GM12878 (cell line): ENCODE results near the gene FGF12. TPM values are rescaled to one million over a fixed set of nuclear protein-coding genes. Genes with fewer than 3 reads are reported as not detected.

Experiments
- ATAC-seq: fragments of 200-7000 bp; cut with Tn5 transposase; 3 replicates; pipeline ENCODE4 v1.9.1; 2020; ENCODE audit warnings: mild to moderate bottlenecking, moderate library complexity
- BruUV-seq: library from RNA; stranded (reverse); fragments of 400-500 nt; replicated peaks from 2 replicates; lab custom pipeline; 2021; lab: Mats Ljungman, UMichigan
- CTCF ChIA-PET: fragments of 300-600 bp; sonication (Branson Sonifier 250); formaldehyde crosslinking; extraction: SDS; loops from one replicate; lab custom pipeline; 2021; ENCODE audit warnings: inconsistent platforms; lab: Yijun Ruan, JAX
- POLR2A ChIA-PET: fragments of 350-600 bp; formaldehyde crosslinking; extraction: SDS; loops from one replicate; lab custom pipeline; 2021; ENCODE audit warnings: inconsistent platforms; lab: Charles Lee
- RAD21 ChIA-PET: fragments of 300-600 bp; sonication (Branson Sonifier 250); formaldehyde crosslinking; loops from one replicate; lab custom pipeline; 2023; ENCODE audit warnings: antibody characterized with exemption; ENCODE audit not compliant: unreplicated experiment; lab: Charles Lee
- SMC1A ChIA-PET: fragments of 300-600 bp; sonication (Branson Sonifier 250); formaldehyde crosslinking; loops from one replicate; lab custom pipeline; 2023; ENCODE audit not compliant: unreplicated experiment, uncharacterized antibody; lab: Charles Lee
- DNase-seq: peaks from one replicate; pipeline ENCODE4 v3.0.0-alpha.2; 2011; ENCODE audit warnings: low read depth, low spot score
- FAIRE-seq: peaks from 3 replicates; lab custom pipeline; 2011; peaks lifted over from hg19 to GRCh38; lab: Jason Lieb, UNC
- H2AFZ ChIP-seq: 2 replicates; pipeline ENCODE4 v1.6.0; 2011; ENCODE audit warnings: low read depth, low read length, control low read depth; ENCODE audit not compliant: control insufficient read depth
- H3K27ac ChIP-seq: 2 replicates; pipeline ENCODE4 v1.5.1; 2011; ENCODE audit warnings: control low read depth; ENCODE audit not compliant: control insufficient read depth, insufficient read depth
- H3K27me3 ChIP-seq, 2 experiments: replicated peaks in 1 of 2; 2 replicates each; pipeline versions ENCODE4 v1.6.0 to v1.6.1; 2011; ENCODE audit warnings: low read length in 1 of 2; ENCODE audit not compliant: control insufficient read depth in 2 of 2, insufficient read depth in 2 of 2
- H3K36me3 ChIP-seq, 2 experiments: 2 replicates each; pipeline ENCODE4 v1.5.1; 2011; ENCODE audit warnings: low read length in 1 of 2; ENCODE audit not compliant: control insufficient read depth in 2 of 2, insufficient read depth in 2 of 2
- H3K4me1 ChIP-seq: 2 replicates; pipeline ENCODE4 v1.6.1; 2011; ENCODE audit warnings: mild to moderate bottlenecking, low read length, moderate library complexity, mixed read lengths; ENCODE audit not compliant: control insufficient read depth, insufficient read depth
- H3K4me2 ChIP-seq: 2 replicates; pipeline ENCODE4 v1.6.0; 2011; ENCODE audit warnings: control low read depth; ENCODE audit not compliant: control insufficient read depth, insufficient read depth
- H3K4me3 ChIP-seq: fragments of 200-600 bp; sonication (generic); 2 replicates; pipeline ENCODE4 v1.5.1; 2016
- H3K79me2 ChIP-seq: 2 replicates; pipeline ENCODE4 v1.6.0; 2011; ENCODE audit warnings: low read length; ENCODE audit not compliant: control insufficient read depth, insufficient read depth
- H3K9ac ChIP-seq: 2 replicates; pipeline ENCODE4 v1.8.0; 2011; ENCODE audit warnings: low read length, control low read depth, mixed read lengths; ENCODE audit not compliant: control insufficient read depth, insufficient read depth
- H3K9me3 ChIP-seq: replicated peaks from 3 replicates; pipeline ENCODE4 v1.5.1; 2011; ENCODE audit warnings: mild to moderate bottlenecking, low read length; ENCODE audit not compliant: control insufficient read depth, insufficient read depth
- H4K20me1 ChIP-seq: 2 replicates; pipeline ENCODE4 v1.6.0; 2011; ENCODE audit not compliant: control insufficient read depth, insufficient read depth
- ATF7 ChIP-seq: fragments of 450-650 bp; IDR thresholded peaks from 2 replicates; pipeline ENCODE4 v1.6.1; 2016; ENCODE audit warnings: low read depth, mild to moderate bottlenecking
- CBX5 ChIP-seq: sonication (generic); IDR thresholded peaks from 2 replicates; pipeline ENCODE4 v1.6.1; 2016; ENCODE audit warnings: low read depth, moderate library complexity, mild to moderate bottlenecking, inconsistent platforms
- CHD4 ChIP-seq: fragments of 200-600 bp; sonication (generic); IDR thresholded peaks from 2 replicates; pipeline ENCODE4 v1.6.1; 2016; ENCODE audit warnings: mild to moderate bottlenecking
- HDAC2 ChIP-seq: fragments of 200-600 bp; sonication (generic); IDR thresholded peaks from 2 replicates; pipeline ENCODE4 v1.6.1; 2017
- IKZF2 ChIP-seq, 2 experiments: fragments of 450-650 bp; IDR thresholded peaks; 2 replicates each; pipeline ENCODE4 v1.6.1; 2017; ENCODE audit warnings: mild to moderate bottlenecking in 2 of 2, moderate library complexity in 2 of 2
- PML ChIP-seq: IDR thresholded peaks from 2 replicates; pipeline ENCODE4 v1.6.1; 2012; ENCODE audit warnings: low read length, inconsistent platforms
- WGBS: methylation state at CpG from one replicate; pipeline ENCODE4 v1.1.6; 2016; ENCODE audit warnings: low lambda C conversion rate; ENCODE audit not compliant: insufficient replicate concordance, insufficient coverage; ENCODE audit errors: missing lambda C conversion rate; 5-methylcytosine and 5-hydroxymethylcytosine counted together
- in situ Hi-C: fragments of 300-500 bp; cut with MboI; formaldehyde crosslinking; loops from 9 replicates; pipeline ENCODE4 v1.14.3; 2018; ENCODE audit warnings: mixed read lengths
- intact Hi-C: fragments of 100-400 bp; cut with micrococcal nuclease; formaldehyde crosslinking; loops from one replicate; pipeline ENCODE4 v1.14.2; 2022; ENCODE audit not compliant: unreplicated experiment
- polyA plus RNA-seq, 11 experiments: library from polyadenylated mRNA; depleted of rRNA in 4 of 11; unstranded in 6 of 11; stranded (reverse) in 5 of 11; fragments of >200 nt; fragmentation: Nextera tagmentation in 4 of 11; fragmentation: Illumina TruSeq in 1 of 11; extraction: Ambion mirVana in 4 of 11; extraction: Trizol in 1 of 11; gene quantifications; 1 replicate in 1 of 11; 2 replicates in 10 of 11; pipeline versions ENCODE4 v1.2.1 to v1.2.3, GENCODE V29; 2011 to 2016; ENCODE audit warnings: inconsistent platforms in 2 of 11, missing spikeins in 2 of 11, low read depth in 1 of 11
- total RNA-seq, 4 experiments: library from RNA; depleted of rRNA in 3 of 4; stranded (reverse); fragments of >200 nt in 3 of 4; fragmentation: Illumina TruSeq in 1 of 4; extraction: Trizol in 1 of 4; gene quantifications; 2 replicates each; pipeline versions ENCODE4 v1.2.1 to v1.2.3, GENCODE V29; 2013 to 2021
- TF ChIP-seq, protein P1 (sequence below): IDR thresholded peaks from 2 replicates; pipeline ENCODE4 v1.6.1; 2012; ENCODE audit warnings: low read depth, low read length, improper control_type of control experiment
- TF ChIP-seq, protein P2 (sequence below): IDR thresholded peaks from 2 replicates; pipeline ENCODE4 v1.6.1; 2012; ENCODE audit warnings: low read depth, low read length, improper control_type of control experiment

FGF12 gene
- total and polyA plus RNA-seq, 10 of the 15 experiments (the other 5 are each of a cell fraction or from before 2014, with no cell fraction given): 0.03 to 0.43 (median 0.13) TPM; not detected in 7

DNA sequence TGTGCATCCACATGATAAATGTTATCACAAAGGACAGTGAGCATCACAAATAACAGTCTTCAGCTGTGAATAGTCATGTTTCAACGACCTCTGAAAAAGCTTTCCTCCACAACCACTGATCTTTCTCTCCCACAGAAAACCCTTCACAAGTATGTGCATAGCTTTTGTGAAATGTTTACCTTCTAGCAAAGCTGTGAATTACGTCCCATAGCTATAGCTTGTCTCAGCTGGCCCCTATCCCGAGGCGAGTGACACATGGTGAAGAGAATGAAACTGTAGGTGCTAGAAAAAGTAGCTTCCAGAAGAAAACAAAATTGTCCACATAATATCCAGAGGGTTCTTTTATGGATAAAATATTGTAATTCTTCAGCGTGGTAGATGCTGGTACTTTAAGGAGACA lies 182.0 kb downstream of the FGF12 start:
- no peak for FAIRE-seq
- ChIA-PET CTCF (interaction anchor here (1.4 kb wide), 1 partner anchor 10 kb away, joined by 4 read pairs; no protein-coding TSS in a partner anchor), POLR2A (no interaction called here), RAD21 (no interaction called here), SMC1A (no interaction called here)
- intact Hi-C loops (no loop called here), in situ Hi-C loops (no loop called here)
- BruUV-seq: no TSS peak
- no peaks in the 10 kb centered on the region for H3K27me3 ChIP-seq
- no peak overlapping the region for H2AFZ ChIP-seq
- no peaks in the 10 kb centered on the region for H4K20me1 ChIP-seq
- no peaks in the 10 kb centered on the region for H3K9me3 ChIP-seq
- no peak for DNase-seq
- ATAC-seq: no peak
- no peak for TF ChIP-seq CHD4
- TF ChIP-seq ATF7: no peak
- TF ChIP-seq, protein P1, sequence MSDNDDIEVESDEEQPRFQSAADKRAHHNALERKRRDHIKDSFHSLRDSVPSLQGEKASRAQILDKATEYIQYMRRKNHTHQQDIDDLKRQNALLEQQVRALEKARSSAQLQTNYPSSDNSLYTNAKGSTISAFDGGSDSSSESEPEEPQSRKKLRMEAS: no peak
- TF ChIP-seq, protein P2, sequence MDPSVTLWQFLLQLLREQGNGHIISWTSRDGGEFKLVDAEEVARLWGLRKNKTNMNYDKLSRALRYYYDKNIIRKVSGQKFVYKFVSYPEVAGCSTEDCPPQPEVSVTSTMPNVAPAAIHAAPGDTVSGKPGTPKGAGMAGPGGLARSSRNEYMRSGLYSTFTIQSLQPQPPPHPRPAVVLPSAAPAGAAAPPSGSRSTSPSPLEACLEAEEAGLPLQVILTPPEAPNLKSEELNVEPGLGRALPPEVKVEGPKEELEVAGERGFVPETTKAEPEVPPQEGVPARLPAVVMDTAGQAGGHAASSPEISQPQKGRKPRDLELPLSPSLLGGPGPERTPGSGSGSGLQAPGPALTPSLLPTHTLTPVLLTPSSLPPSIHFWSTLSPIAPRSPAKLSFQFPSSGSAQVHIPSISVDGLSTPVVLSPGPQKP: no peak
- TF ChIP-seq CBX5: no peak
- no peak for TF ChIP-seq PML
- no peaks in the 10 kb centered on the region for H3K36me3 ChIP-seq
- no peaks in the 10 kb centered on the region for H3K4me1 ChIP-seq
- H3K4me2 ChIP-seq: no peak overlapping the region
- H3K79me2 ChIP-seq: no peaks in the 10 kb centered on the region
- no peak overlapping the region for H3K27ac ChIP-seq
- H3K4me3 ChIP-seq: no peak overlapping the region
- H3K9ac ChIP-seq: no peak overlapping the region
- WGBS: 28% methylated on average over 5 of the region's 5 CpGs

DNA sequence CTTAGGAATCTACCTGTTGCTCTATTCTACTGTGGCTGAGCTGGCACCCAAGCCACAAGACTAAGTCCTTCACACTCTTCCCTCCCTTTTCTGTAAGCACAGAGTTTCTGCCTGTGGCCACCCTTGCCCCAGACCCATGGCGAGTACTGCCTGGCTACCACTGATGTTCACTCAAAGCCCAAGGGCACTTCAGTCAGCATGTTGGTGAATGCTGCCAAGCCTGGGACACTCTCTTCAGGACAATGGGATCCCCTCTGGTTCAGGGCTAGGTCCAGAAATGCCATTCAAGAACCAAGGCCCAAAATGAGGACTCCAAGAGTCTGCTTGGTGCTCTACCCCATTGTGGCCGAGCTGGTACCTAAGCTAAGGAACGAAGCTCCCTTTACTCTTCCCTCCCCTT lies 184.2 kb downstream of the FGF12 start:
- ChIA-PET CTCF (no interaction called here), POLR2A (no interaction called here), RAD21 (no interaction called here), SMC1A (no interaction called here)
- intact Hi-C loops (no loop called here), in situ Hi-C loops (no loop called here)
- Histone ChIP-seq H3K4me1 (no peaks in the 10 kb centered on the region), H4K20me1 (no peaks in the 10 kb centered on the region), H3K4me3 (no peak overlapping the region), H3K27ac (no peak overlapping the region), H3K4me2 (no peak overlapping the region), H3K27me3 (no peaks in the 10 kb centered on the region), H3K9ac (no peak overlapping the region), H3K79me2 (no peaks in the 10 kb centered on the region), H2AFZ (no peak overlapping the region), H3K9me3 (no peaks in the 10 kb centered on the region), H3K36me3 (no peaks in the 10 kb centered on the region)
- BruUV-seq: no TSS peak
- ATAC-seq (no peak), DNase-seq (no peak), FAIRE-seq (no peak)
- WGBS: 19% methylated on average over 3 of the region's 3 CpGs
- TF ChIP-seq IKZF2 (IDR thresholded peaks at IDR 0.05) (no peak), CBX5 (no peak), HDAC2 (no peak)
